GM18951 (cell line): ENCODE measurements around the gene TRAPPC10.

ENCODE experiments used
- POLR2A ChIP-seq: IDR thresholded peaks from 4 replicates; pipeline ENCODE4 v1.6.1; 2011; ENCODE audit warnings: mild to moderate bottlenecking; ENCODE audit not compliant: insufficient read length, insufficient read depth; ENCODE audit errors: extremely low read depth
- in situ Hi-C: fragments of 300-500 bp; cut with MboI; formaldehyde crosslinking; loops from one replicate; pipeline ENCODE4 v1.12.0; 2022; ENCODE audit warnings: low sequenced_read_pairs, mixed read lengths, inconsistent platforms; ENCODE audit not compliant: unreplicated experiment

Gene TRAPPC10

GRCh38 chr21:44011579-44012473 lies at the start of gene TRAPPC10:
TRAPPC10 (plus strand) TSS chr21:44012309; CDS start chr21:44012494, 185 bp downstream.
- peak; percentile 94 for TF ChIP-seq POLR2A
- in situ Hi-C loops: no loop called here

GRCh38 chr21:43965911-43966585 lies 46.1 kb upstream of the TRAPPC10 start:
- in situ Hi-C loops: no loop called here
- TF ChIP-seq POLR2A: no peak

GRCh38 chr21:43966946-43967512 lies 45.1 kb upstream of the TRAPPC10 start:
- TF ChIP-seq POLR2A: no peak
- in situ Hi-C loops: no loop called here

- TF ChIP-seq POLR2A: no peak
- in situ Hi-C loops: no loop called here
Observed at GRCh38 chr21:43967981-43968380, 44.1 kb upstream of the TRAPPC10 start.

GRCh38 chr21:43968410-43969114 lies 43.5 kb upstream of the TRAPPC10 start:
- in situ Hi-C loops: no loop called here
- TF ChIP-seq POLR2A: no peak

- no peak for TF ChIP-seq POLR2A
- in situ Hi-C loops: no loop called here
Observed at GRCh38 chr21:43969115-43969444, 43.0 kb upstream of the TRAPPC10 start.

- TF ChIP-seq POLR2A: no peak
- in situ Hi-C loops: no loop called here
Observed at GRCh38 chr21:43970551-43970950, 41.6 kb upstream of the TRAPPC10 start.

- TF ChIP-seq POLR2A: no peak
- in situ Hi-C loops: no loop called here
Observed at GRCh38 chr21:43971201-43971991, 40.7 kb upstream of the TRAPPC10 start.

- in situ Hi-C loops: no loop called here
Observed at GRCh38 chr21:43971992-43972255, 40.2 kb upstream of the TRAPPC10 start.

GRCh38 chr21:43972850-43973633 lies 39.1 kb upstream of the TRAPPC10 start:
- in situ Hi-C loops: no loop called here
- no peak for TF ChIP-seq POLR2A

More at GRCh38 chr21:43971992-43972255, 40.2 kb upstream of the TRAPPC10 start:
- TF ChIP-seq POLR2A: no peak

- in situ Hi-C loops: no loop called here
- TF ChIP-seq POLR2A: no peak
Observed at GRCh38 chr21:43973634-43973955, 38.5 kb upstream of the TRAPPC10 start.
